GM12891 (cell line): Measurements from ENCODE around the gene UNC13C.

Experiments used
- PAX5 ChIP-seq: IDR thresholded peaks from 2 replicates; pipeline ENCODE4 v1.6.1; 2011; ENCODE audit warnings: low read length, moderate library complexity, mild to moderate bottlenecking; ENCODE audit not compliant: insufficient read depth, severe bottlenecking
- POLR2A ChIP-seq: IDR thresholded peaks from 2 replicates; pipeline ENCODE4 v1.6.1; 2011; ENCODE audit warnings: low read depth, low read length, control low read depth
- POLR2AphosphoS5 ChIP-seq: IDR thresholded peaks from 2 replicates; pipeline ENCODE4 v1.6.1; 2011; ENCODE audit warnings: low read depth, low read length, control low read depth
- SPI1 ChIP-seq: IDR thresholded peaks from 2 replicates; pipeline ENCODE4 v1.6.1; 2011; ENCODE audit warnings: low read depth, low read length, control low read depth
- TAF1 ChIP-seq: IDR thresholded peaks from 2 replicates; pipeline ENCODE4 v1.6.1; 2011; ENCODE audit warnings: low read depth, low read length, control low read depth

GRCh38 chr15:53979051-53979788, 979 bp downstream of the UNC13C start:
- TF ChIP-seq POLR2A (no peak), POLR2AphosphoS5 (no peak), PAX5 (no peak), SPI1 (no peak), TAF1 (no peak)
